LNCAP (cell line): ENCODE results near the gene PDE11A.

ENCODE experiments used
- CTCF ChIP-seq: fragments of 450-650 bp; IDR thresholded peaks from 2 replicates; pipeline ENCODE4 v1.5.1; 2017; ENCODE audit warnings: mild to moderate bottlenecking

The PDE11A gene

GRCh38 chr2:177808984-177809809 is 263.4 kb downstream of the PDE11A start:
- no peak for TF ChIP-seq CTCF

GRCh38 chr2:177806025-177806424 is 266.6 kb downstream of the PDE11A start:
- TF ChIP-seq CTCF = no peak

GRCh38 chr2:177799531-177799930 is 273.0 kb downstream of the PDE11A start:
- peak; percentile 64 for TF ChIP-seq CTCF

GRCh38 chr2:177797808-177798207 is 274.8 kb downstream of the PDE11A start:
- no peak for TF ChIP-seq CTCF

GRCh38 chr2:177796654-177797415 is 275.7 kb downstream of the PDE11A start:
- TF ChIP-seq CTCF = no peak

- TF ChIP-seq CTCF = no peak
Observed at GRCh38 chr2:177796011-177796410, 276.6 kb downstream of the PDE11A start.

- TF ChIP-seq CTCF = no peak
Observed at GRCh38 chr2:177784745-177785067, 287.9 kb downstream of the PDE11A start.
